Measurements from ENCODE around the gene BMP4. TPM values are rescaled to one million over a fixed set of nuclear protein-coding genes. Genes with fewer than 3 reads are reported as not detected.

Gene BMP4
- total RNA-seq, 4 donors from 2014 or later: 1.5 to 24.8 (median 6.9) TPM

GRCh38 chr14:53912021-53912420 is 44.6 kb downstream of the BMP4 start:
- Histone ChIP-seq H3K27me3 (no peaks in the 10 kb centered on the region), H3K36me3 (no peaks in the 10 kb centered on the region), H3K4me3 (no peak overlapping the region), H3K9me3 (no peaks in the 10 kb centered on the region), H3K27ac (no peak overlapping the region), H3K4me1 (no peaks in the 10 kb centered on the region)
- TF ChIP-seq CTCF (IDR thresholded peaks at IDR 0.05) (no peak), POLR2A (IDR thresholded peaks at IDR 0.05) (no peak)
- intact Hi-C loops (cut with DNase I): no loop called here
- 58 to 64% methylated on average over 1 of the region's 1 CpG for WGBS, 2 donors
- DNase-seq: no peak

- H3K27ac ChIP-seq: no peak overlapping the region
- no peak for DNase-seq
- WGBS, 2 donors: 44 to 56% methylated on average over 2 of the region's 2 CpGs
Measured at GRCh38 chr14:53908416-53908815, 48.2 kb downstream of the BMP4 start.

GRCh38 chr14:53902307-53902706 is 54.3 kb downstream of the BMP4 start:
- H3K27me3 ChIP-seq: no peaks in the 10 kb centered on the region
- no peak overlapping the region for H3K27ac ChIP-seq
- H3K9me3 ChIP-seq: no peaks in the 10 kb centered on the region
- H3K4me1 ChIP-seq: no peaks in the 10 kb centered on the region
- H3K36me3 ChIP-seq: no peaks in the 10 kb centered on the region
- TF ChIP-seq CTCF (IDR thresholded peaks at IDR 0.05): no peak
- no peak for TF ChIP-seq POLR2A (IDR thresholded peaks at IDR 0.05)
- WGBS, 2 donors: 80 to 85% methylated on average over 1 of the region's 1 CpG
- H3K4me3 ChIP-seq: no peak overlapping the region
- no peak for DNase-seq
- intact Hi-C loops (cut with DNase I): no loop called here

More at GRCh38 chr14:53908416-53908815, 48.2 kb downstream of the BMP4 start:
- TF ChIP-seq POLR2A (IDR thresholded peaks at IDR 0.05): no peak
- no peak for TF ChIP-seq CTCF (IDR thresholded peaks at IDR 0.05)
- Histone ChIP-seq H3K27me3 (no peaks in the 10 kb centered on the region), H3K4me3 (no peak overlapping the region), H3K36me3 (no peaks in the 10 kb centered on the region), H3K9me3 (no peaks in the 10 kb centered on the region), H3K4me1 (no peaks in the 10 kb centered on the region)
- intact Hi-C loops (cut with DNase I): no loop called here

GRCh38 chr14:53900499-53900898 is 56.1 kb downstream of the BMP4 start:
- Histone ChIP-seq H3K27me3 (no peaks in the 10 kb centered on the region), H3K27ac (no peak overlapping the region), H3K9me3 (no peaks in the 10 kb centered on the region), H3K4me1 (no peaks in the 10 kb centered on the region), H3K36me3 (no peaks in the 10 kb centered on the region), H3K4me3 (no peak overlapping the region)
- no peak for TF ChIP-seq CTCF (IDR thresholded peaks at IDR 0.05)
- no peak for TF ChIP-seq POLR2A (IDR thresholded peaks at IDR 0.05)
- no peak for DNase-seq
- 84% methylated on average over 3 of the region's 4 CpGs; no CpG with 5 or more reads in 1 of the 2 donors for WGBS, 2 donors
- intact Hi-C loops (cut with DNase I): no loop called here

Small RNAs within 50 kb of the gene (small RNA-seq; reads per million reads assigned to genes)
- gene MIR5580: 0 to 0.09 (median 0) reads per million in 4 donors

All from esophagus squamous epithelium (tissue), 5 donors.